T-helper 2 cell (primary cell): ENCODE measurements around the gene DDX60.

ENCODE experiments used
- DNase-seq, 5 experiments: peaks; one replicate each; pipeline versions ENCODE4 v3.0.0 to v3.0.0-alpha.2; 2012 to 2022

The DDX60 gene

GRCh38 chr4:168199260-168199957 lies 119.1 kb downstream of the DDX60 start:
- peak in 1 of 5 experiments; percentile 49 for DNase-seq

GRCh38 chr4:168197926-168198325 lies 120.6 kb downstream of the DDX60 start:
- DNase-seq, result no peak

GRCh38 chr4:168188754-168189153 lies 129.8 kb downstream of the DDX60 start:
- no peak for DNase-seq

DNA sequence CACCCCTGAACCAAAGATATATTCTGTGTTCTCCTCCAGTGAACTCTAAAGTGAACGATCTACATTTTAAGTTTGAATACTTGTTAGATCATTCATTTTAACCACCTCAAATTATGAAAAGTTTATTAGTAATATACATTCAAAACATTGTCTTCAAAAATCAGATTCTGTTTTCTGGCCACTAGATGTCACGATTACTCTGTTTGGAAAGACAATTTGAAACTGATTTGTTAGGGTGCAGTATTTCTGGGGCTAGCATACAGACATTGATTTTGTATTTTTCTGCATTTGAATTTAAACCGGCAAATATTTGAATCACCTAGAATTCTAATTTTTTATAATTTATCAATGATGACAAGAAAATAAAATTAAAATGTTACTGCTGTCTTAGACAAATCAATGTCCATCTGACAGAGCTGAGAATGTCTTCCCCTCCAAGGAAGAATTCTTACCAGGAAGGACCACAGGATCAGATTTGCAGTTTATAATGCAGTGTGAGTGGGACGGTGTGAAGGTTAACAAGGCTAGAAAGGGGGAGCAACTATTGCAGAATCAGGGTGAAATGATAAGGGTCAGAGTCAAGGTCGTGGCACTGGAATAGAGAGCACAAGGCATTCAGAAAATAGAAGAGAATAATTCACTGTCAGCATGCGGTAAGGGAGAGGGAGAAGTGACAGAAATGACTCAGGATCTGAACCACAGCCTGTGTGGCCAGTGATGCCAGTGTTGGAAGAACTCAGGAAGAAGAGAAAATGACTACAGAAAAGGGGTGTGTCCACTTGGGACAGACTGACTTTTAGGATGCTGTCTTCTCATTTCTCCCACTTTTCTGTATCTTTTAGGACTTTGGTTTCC lies 134.6 kb downstream of the DDX60 start:
- peak in 1 of 5 experiments; percentile 34 for DNase-seq

DNA sequence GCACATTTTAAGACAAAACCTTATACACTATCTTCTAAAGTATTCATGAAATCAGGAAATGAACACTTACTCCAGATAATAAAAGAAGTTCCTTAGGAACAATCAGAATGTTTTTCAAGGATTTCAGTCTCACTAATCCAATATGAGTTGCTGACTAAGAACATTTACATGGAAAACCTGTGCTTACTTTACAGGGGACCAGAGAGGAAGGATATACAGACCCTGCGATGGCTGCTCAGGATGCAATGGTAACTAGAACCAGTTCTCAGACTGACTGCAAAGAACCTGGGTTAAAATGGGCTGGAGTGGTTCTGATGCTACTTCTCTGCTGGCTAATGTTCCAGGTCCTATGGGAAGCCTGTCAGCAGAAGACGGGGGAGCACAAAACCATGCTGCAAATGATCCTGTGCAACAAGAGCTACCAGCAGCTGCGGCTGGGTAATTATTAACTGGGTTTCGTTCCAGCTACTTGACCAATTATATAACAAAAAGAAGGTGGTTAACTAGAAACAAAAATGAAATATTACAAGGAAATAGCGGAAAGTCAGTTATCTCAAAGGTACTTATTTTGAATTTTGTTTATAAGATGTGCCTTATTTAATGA lies 140.9 kb downstream of the DDX60 start:
- DNase-seq, result no peak

DNA sequence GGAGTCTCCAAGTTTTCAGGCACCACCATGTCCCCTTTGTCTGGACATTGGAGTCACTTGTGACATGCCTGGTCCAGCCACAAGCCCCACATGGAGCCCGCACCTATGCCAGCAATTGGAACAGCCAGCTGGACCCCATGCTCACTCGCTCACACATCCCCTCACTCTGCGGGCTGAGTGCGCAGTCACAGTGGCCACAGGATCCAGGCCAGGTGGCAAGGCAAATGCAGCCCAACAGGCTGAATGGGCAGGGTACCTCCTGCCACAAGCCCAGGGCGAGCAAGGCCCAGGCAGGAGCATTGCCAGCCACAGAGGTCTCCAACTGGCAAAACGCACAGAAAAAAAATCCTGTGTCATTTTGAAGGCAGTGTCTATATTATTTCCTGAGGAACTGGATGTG lies 144.2 kb downstream of the DDX60 start:
- no peak for DNase-seq

DNA sequence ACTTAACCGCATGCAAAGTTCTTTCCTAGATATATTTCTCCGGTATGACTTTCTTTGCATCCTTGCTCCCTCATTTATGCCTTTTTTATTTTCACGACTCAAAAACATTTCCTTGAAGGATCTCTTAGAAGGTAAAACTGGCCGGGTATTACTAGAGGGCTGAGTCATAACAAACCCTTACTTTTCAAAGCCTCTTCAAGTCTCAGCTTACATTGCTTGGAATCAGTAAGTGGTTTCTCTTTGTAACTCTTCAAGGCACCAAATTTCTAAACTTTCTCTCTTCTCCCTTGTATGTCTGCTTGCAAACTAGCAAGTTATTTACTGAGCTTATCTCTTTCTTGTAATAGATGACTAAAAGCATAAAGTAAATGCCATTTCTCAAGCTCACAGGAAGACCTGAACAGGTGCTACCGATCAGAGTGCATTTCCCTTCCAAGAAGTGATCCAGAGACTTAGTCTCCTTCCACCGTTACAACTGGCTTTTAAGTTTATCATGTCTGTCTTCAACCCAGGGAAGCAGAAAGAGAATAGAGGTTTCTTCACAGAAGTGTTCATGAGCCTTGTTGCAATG lies 150.8 kb downstream of the DDX60 start:
- peak in 1 of 5 experiments; percentile 77 for DNase-seq
